Natural killer cell (primary cell): Measurements from ENCODE around the gene OBSCN. TPM values are rescaled to one million over a fixed set of nuclear protein-coding genes. Genes with fewer than 3 reads are reported as not detected.
A peak's percentile ranks its signal among the peaks of the same experiment; 100 is the strongest.

ENCODE experiments used
- ATAC-seq, 3 donors: fragments of 150-1000 bp in 2 of 3; fragments of 200-7000 bp in 1 of 3; cut with Tn5 transposase; 1 replicate in 1 of 3; 2 replicates in 2 of 3; pipeline ENCODE4 v1.10.0; 2021; ENCODE audit warnings: mild to moderate bottlenecking in 2 of 3, moderate library complexity in 2 of 3
- DNase-seq, 2 donors: peaks; one replicate each; pipeline versions ENCODE4 v3.0.0 to v3.0.0-alpha.2; 2013 to 2021; ENCODE audit warnings: mixed read lengths in 1 of 2
- H3K27ac ChIP-seq: one replicate; pipeline ENCODE4 v1.5.1; 2013; ENCODE audit warnings: mild to moderate bottlenecking, low read length
- H3K27me3 ChIP-seq: one replicate; pipeline ENCODE4 v1.6.1; 2013; ENCODE audit warnings: low read length; ENCODE audit not compliant: control insufficient read depth, insufficient read depth
- H3K36me3 ChIP-seq: one replicate; pipeline ENCODE4 v1.6.1; 2013; ENCODE audit warnings: low read length; ENCODE audit not compliant: control insufficient read depth, insufficient read depth
- H3K4me1 ChIP-seq: one replicate; pipeline ENCODE4 v1.6.1; 2013; ENCODE audit warnings: low read length; ENCODE audit not compliant: control insufficient read depth, insufficient read depth
- H3K4me3 ChIP-seq: one replicate; pipeline ENCODE4 v1.5.1; 2013; ENCODE audit warnings: low read length
- H3K9me3 ChIP-seq: one replicate; pipeline ENCODE4 v1.6.1; 2013; ENCODE audit warnings: low read length; ENCODE audit not compliant: control insufficient read depth, insufficient read depth
- H3K27ac Mint-ChIP-seq, 2 donors: one replicate each; pipeline ENCODE4 v1.8.0; 2022; ENCODE audit warnings: mild to moderate bottlenecking in 2 of 2, mixed read lengths in 2 of 2, moderate library complexity in 1 of 2
- H3K27me3 Mint-ChIP-seq, 2 donors: one replicate each; pipeline ENCODE4 v1.8.0; 2022; ENCODE audit warnings: low read depth in 2 of 2, mixed read lengths in 2 of 2
- H3K36me3 Mint-ChIP-seq: one replicate; pipeline ENCODE4 v1.8.0; 2022; ENCODE audit warnings: mixed read lengths
- H3K4me1 Mint-ChIP-seq, 2 donors: one replicate each; pipeline ENCODE4 v1.8.0; 2022; ENCODE audit warnings: mixed read lengths in 2 of 2
- H3K4me3 Mint-ChIP-seq: one replicate; pipeline ENCODE4 v1.8.0; 2022; ENCODE audit warnings: mild to moderate bottlenecking, moderate library complexity, mixed read lengths
- H3K9me3 Mint-ChIP-seq, 2 donors: one replicate each; pipeline ENCODE4 v1.8.0; 2022; ENCODE audit warnings: mixed read lengths in 2 of 2
- WGBS: methylation state at CpG from one replicate; pipeline ENCODE4 v1.1.7; 2013; ENCODE audit warnings: missing lambda C conversion rate; ENCODE audit not compliant: insufficient coverage; 5-methylcytosine and 5-hydroxymethylcytosine counted together
- intact Hi-C: fragments of 100-400 bp; cut with micrococcal nuclease; formaldehyde crosslinking; loops from one replicate; pipeline ENCODE4 v1.14.2; 2022
- total RNA-seq, 4 donors: library from RNA; stranded (reverse); fragments of 120-200 nt in 1 of 4; gene quantifications; one replicate each; pipeline versions ENCODE4 v1.2.3 to v1.2.4, GENCODE V29; 2013 to 2022
- TF ChIP-seq, protein P1 (sequence below): fragments of 200-600 bp; IDR thresholded peaks from one replicate; pipeline ENCODE4 v1.8.0; 2022; ENCODE audit warnings: antibody characterized with exemption

Gene OBSCN
- total RNA-seq, 3 donors from 2014 or later (not counting 1 experiment from before 2014, with no cell fraction given): 9.6 to 30.0 (median 14.3) TPM

DNA sequence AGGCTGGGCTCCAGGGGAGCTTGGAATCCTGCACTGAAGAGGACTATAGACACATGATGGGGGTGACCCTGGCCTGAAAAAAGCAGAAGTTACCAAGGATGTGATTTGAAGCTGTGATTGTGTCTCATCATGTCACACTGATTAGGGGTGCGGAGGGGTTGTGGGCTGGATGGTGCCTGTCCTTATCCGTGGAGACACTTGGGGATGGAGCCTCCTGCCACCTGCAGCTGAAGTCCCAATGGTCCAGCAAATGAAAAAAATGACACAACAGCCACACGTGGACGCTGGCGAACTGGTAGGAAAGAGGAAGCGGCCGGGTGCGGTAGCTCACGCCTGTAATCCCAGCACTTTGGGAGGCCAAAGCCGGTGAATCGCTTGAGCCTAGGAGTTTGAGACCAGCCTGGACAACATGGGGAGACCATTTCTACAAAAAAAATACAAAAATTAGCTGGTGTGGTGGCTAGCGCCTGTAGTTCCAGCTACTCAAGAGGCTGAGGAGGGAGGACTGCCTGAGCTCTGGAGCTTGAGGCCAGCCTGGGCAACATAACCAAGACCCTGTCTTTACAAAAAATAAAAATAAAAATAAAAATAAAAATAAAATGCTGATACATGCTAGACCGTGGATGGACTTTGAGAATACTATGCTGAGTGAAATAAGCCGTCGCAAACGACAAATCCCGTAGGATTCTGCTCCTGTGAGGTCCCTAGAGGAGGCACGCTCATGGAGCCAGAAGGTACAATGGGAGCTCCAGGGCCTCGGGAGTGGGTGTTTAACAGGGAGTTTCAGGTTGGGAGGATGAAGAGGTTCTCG is 43.1 kb upstream of the OBSCN start:
- Histone ChIP-seq H3K4me3 (peak overlapping the region; percentile 41), H3K27me3 (no peaks in the 10 kb centered on the region), H3K36me3 (no peaks in the 10 kb centered on the region), H3K4me1 (peaks cover 32% of the 10 kb centered on the region), H3K27ac (peak overlapping the region; percentile 86), H3K9me3 (no peaks in the 10 kb centered on the region)
- Mint-ChIP-seq H3K4me1 (peaks cover 28 to 34% of the 10 kb centered on the region in 2 donors), H3K27me3 (no peaks in the 10 kb centered on the region), H3K27ac (peak overlapping the region; percentile 94 to 95), H3K4me3 (peak overlapping the region; percentile 80), H3K9me3 (no peaks in the 10 kb centered on the region), H3K36me3 (no peaks in the 10 kb centered on the region)
- WGBS: 55% methylated on average over 20 of the region's 20 CpGs
- ATAC-seq (no peak), DNase-seq (no peak)
- TF ChIP-seq, protein P1, sequence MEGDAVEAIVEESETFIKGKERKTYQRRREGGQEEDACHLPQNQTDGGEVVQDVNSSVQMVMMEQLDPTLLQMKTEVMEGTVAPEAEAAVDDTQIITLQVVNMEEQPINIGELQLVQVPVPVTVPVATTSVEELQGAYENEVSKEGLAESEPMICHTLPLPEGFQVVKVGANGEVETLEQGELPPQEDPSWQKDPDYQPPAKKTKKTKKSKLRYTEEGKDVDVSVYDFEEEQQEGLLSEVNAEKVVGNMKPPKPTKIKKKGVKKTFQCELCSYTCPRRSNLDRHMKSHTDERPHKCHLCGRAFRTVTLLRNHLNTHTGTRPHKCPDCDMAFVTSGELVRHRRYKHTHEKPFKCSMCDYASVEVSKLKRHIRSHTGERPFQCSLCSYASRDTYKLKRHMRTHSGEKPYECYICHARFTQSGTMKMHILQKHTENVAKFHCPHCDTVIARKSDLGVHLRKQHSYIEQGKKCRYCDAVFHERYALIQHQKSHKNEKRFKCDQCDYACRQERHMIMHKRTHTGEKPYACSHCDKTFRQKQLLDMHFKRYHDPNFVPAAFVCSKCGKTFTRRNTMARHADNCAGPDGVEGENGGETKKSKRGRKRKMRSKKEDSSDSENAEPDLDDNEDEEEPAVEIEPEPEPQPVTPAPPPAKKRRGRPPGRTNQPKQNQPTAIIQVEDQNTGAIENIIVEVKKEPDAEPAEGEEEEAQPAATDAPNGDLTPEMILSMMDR: no peak
- intact Hi-C loops: loop anchor here (1.0 to 5.0 kb wide), 3 partner anchors 24 to 82 kb away; partner anchors contain the start of genes ARF1, GUK1 and MRPL55

DNA sequence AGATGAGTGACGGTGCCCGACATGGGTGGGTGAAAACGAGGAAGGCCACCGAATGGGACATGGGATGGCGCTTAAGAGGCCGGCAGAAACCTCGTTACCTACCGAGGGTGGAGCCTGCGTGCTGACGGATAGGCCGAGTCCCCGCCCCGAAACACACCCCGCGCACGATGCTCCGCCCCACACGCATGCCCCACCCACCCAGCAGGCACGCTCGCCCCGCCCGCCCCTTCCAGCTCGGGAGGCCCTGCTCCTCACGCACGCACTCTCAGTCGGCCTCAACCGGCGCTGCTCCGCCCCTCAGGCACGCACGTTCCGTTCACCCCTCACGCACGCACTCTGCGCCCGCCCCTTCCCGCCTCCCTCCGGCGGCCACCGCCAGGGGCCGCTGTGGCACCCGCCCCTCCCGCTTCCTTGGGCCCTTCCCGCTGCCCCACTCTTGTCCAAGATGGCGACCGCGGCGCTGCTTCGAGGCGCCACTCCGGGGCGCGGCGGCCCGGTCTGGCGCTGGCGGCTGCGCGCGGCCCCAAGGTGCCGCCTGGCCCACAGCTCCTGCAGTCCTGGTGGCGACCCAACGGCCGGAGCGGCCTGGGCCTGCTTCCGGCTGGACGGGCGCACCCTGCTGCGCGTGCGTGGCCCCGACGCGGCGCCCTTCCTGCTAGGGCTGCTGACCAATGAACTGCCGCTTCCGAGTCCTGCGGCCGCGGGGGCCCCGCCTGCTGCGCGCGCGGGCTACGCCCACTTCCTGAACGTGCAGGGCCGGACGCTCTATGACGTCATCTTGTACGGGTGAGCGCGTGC is 42.3 kb upstream of the OBSCN start, which contains the start of gene IBA57:
IBA57 (plus strand) TSS at position 433 of the 798 bp plus-strand sequence; CDS start at position 446, 13 bp downstream.
- H3K36me3 Mint-ChIP-seq: no peaks in the 10 kb centered on the region
- WGBS: under 1% methylated on average over 93 of the region's 93 CpGs

DNA sequence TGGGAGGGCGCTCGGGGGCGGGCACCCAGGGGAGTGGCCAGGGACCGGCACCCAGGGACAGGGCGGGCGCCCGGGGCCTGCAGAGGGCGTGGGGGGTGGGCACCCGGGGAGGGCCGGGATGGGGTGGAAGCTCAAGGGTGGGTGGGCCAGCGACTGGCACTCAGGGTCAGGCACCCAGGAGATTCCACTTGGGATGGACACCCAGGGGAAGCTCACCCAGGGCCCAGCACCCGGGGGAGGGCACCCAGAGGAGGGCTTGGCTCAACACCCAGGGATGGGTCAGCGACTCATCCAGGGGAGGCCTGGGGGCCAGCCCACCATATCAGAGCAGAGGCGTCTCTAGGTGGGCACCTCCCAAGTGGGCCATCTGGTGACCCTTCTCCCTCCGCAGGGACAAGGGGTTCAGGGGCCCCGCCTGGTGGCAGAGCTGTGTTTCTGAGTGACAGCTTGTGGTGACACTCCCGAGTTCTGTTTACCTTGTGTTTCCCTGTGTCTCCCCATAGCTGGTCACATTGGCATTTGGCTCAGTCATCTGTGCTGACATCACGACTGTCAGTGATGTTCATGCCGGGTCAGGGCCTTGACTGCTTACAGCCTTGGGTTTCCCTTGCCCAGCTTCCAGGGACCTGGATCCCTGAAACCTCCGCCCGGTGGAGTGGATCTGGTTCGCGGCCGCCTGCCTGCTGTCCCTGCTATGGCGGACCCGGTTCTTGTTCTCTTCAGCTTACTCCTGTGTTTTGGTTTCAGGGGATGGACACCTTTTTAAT is 41.5 kb upstream of the OBSCN start:
- H3K27ac Mint-ChIP-seq: peak overlapping the region; percentile 94 to 95
- no peaks in the 10 kb centered on the region for H3K9me3 Mint-ChIP-seq
- TF ChIP-seq, protein P1: peak; percentile 18
- Histone ChIP-seq H3K36me3 (no peaks in the 10 kb centered on the region), H3K9me3 (no peaks in the 10 kb centered on the region), H3K4me3 (peak overlapping the region; percentile 53), H3K4me1 (peaks cover 32% of the 10 kb centered on the region), H3K27me3 (no peaks in the 10 kb centered on the region), H3K27ac (peak overlapping the region; percentile 92)
- peaks cover 28 to 34% of the 10 kb centered on the region in 2 donors for H3K4me1 Mint-ChIP-seq
- peak; percentile 3 to 8 (median 5) for ATAC-seq
- H3K27me3 Mint-ChIP-seq: no peaks in the 10 kb centered on the region
- H3K36me3 Mint-ChIP-seq: no peaks in the 10 kb centered on the region
- H3K4me3 Mint-ChIP-seq: peak overlapping the region; percentile 94
- WGBS: 23% methylated on average over 26 of the region's 26 CpGs
- intact Hi-C loops: loop anchor here (2.0 to 5.0 kb wide), 2 partner anchors 64 to 84 kb away; partner anchors contain the start of genes ARF1 and C1orf35
- peak in 1 of 2 donors; percentile 83 for DNase-seq

More for the DNA sequence above, 42.3 kb upstream of the OBSCN start, which contains the start of gene IBA57:
- intact Hi-C loops: loop anchor here (1.0 to 5.0 kb wide), 4 partner anchors 25 to 83 kb away; partner anchors contain the start of genes ARF1, C1orf35, GUK1 and MRPL55
- ATAC-seq (peak; percentile 82 to 93 (median 82)), DNase-seq (peak; percentile 99)
- TF ChIP-seq, protein P1: peak; percentile 70
- Histone ChIP-seq H3K9me3 (no peaks in the 10 kb centered on the region), H3K4me1 (peaks cover 32% of the 10 kb centered on the region), H3K36me3 (no peaks in the 10 kb centered on the region), H3K4me3 (peak within 1 kb of the TSS; percentile 53), H3K27me3 (no peaks in the 10 kb centered on the region), H3K27ac (peak within 1 kb of the TSS; percentile 92)
- H3K4me3 Mint-ChIP-seq: peak within 1 kb of the TSS; percentile 94
- H3K27ac Mint-ChIP-seq: peak within 1 kb of the TSS; percentile 94 to 95
- peaks cover 28 to 34% of the 10 kb centered on the region in 2 donors for H3K4me1 Mint-ChIP-seq
- H3K9me3 Mint-ChIP-seq: no peaks in the 10 kb centered on the region
- H3K27me3 Mint-ChIP-seq: no peaks in the 10 kb centered on the region
